Gastrocnemius medialis (tissue), 4 donors: ENCODE data around the gene DPP3.

ENCODE experiments used
- POLR2A ChIP-seq, 2 donors: fragments of 450-650 bp; IDR thresholded peaks; one replicate each; pipeline ENCODE4 v1.6.1; 2017; ENCODE audit warnings: antibody characterized with exemption in 2 of 2, mild to moderate bottlenecking in 2 of 2, moderate library complexity in 2 of 2
- TF ChIP-seq, protein P1 (sequence below), 5 experiments: fragments of 450-650 bp in 3 of 5; fragments of 200-600 bp in 2 of 5; sonication (generic) in 2 of 5; IDR thresholded peaks in 4 of 5; conservative IDR thresholded peaks in 1 of 5; 1 replicate in 4 of 5; 2 replicates in 1 of 5; pipeline ENCODE4 v1.5.1; 2016 to 2019; ENCODE audit warnings: antibody characterized with exemption in 5 of 5, mild to moderate bottlenecking in 3 of 5, moderate library complexity in 3 of 5

DNA sequence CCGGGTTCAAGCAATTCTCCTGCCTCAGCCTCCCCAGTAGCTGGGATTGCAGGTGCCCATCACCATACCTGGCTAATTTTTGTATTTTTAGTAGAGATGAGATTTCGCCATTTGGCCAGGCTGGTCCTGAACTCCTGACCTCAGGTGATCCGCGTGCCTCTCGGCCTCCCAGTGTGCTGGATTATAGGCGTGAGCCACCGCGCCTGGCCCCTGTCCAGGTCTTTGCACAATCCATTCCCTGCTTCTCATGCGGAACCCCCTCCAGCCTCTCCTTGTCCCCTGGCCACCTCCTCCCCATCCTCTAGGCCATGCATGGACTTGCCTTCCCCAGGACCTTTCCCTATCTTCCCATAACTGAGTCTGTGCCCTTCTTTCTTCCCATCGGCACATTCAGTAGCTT lies 8.7 kb downstream of the DPP3 start:
- TF ChIP-seq, protein P1, sequence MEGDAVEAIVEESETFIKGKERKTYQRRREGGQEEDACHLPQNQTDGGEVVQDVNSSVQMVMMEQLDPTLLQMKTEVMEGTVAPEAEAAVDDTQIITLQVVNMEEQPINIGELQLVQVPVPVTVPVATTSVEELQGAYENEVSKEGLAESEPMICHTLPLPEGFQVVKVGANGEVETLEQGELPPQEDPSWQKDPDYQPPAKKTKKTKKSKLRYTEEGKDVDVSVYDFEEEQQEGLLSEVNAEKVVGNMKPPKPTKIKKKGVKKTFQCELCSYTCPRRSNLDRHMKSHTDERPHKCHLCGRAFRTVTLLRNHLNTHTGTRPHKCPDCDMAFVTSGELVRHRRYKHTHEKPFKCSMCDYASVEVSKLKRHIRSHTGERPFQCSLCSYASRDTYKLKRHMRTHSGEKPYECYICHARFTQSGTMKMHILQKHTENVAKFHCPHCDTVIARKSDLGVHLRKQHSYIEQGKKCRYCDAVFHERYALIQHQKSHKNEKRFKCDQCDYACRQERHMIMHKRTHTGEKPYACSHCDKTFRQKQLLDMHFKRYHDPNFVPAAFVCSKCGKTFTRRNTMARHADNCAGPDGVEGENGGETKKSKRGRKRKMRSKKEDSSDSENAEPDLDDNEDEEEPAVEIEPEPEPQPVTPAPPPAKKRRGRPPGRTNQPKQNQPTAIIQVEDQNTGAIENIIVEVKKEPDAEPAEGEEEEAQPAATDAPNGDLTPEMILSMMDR (IDR thresholded peaks at IDR 0.05 in 4 of 5, conservative IDR thresholded peaks at IDR 0.05 in 1 of 5) = no peak
- no peak for TF ChIP-seq POLR2A (IDR thresholded peaks at IDR 0.05)
